Measurements from ENCODE around the gene AVP. TPM values are rescaled to one million over a fixed set of nuclear protein-coding genes. Genes with fewer than 3 reads are reported as not detected.

Gene AVP
- total and polyA plus RNA-seq, 9 of the 15 experiments (the other 6 are each of a cell fraction or from before 2014, with no cell fraction given), result not detected

DNA sequence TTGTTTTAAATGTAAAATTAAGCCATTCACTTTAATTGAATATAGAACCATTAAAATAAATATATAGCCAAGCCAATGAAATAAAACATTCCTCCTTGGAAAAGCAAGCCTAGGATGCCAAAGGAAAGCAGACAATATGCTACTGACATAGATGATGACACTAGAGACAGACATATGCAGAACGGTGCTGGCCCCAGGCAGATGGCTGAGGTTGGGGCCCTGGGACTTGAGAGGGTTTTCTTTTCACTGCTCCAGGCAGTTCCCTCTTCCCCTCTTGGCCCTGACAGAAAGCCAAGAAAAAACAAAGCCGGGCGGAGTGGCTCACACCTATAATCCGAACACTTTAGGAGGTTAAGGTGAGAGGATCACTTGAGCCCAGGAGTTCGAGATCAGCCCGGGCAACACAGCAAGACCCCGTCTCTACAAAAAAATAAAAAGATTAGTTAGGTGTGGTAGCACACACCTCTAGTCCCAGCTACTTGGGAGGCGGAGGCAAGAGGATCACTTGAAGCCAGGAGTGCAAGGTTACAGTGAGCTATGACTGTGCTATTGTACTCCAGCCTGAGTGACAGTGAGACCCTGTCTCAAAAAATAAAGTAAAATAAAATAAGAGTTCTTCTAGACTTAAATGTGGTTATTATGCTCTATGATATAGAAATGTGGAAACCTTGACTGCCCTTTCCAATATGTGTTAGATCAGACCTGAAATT lies 43.9 kb upstream of the AVP start:
- no TSS peak for BruUV-seq (replicated peaks)
- POLR2A ChIA-PET, result interaction anchor here (0.6 to 1.7 kb wide), 3 partner anchors 20 to 154 kb away, joined by 3 to 4 read pairs (median 3); no protein-coding TSS in a partner anchor
- peaks cover 0 to 8% of the 10 kb centered on the region in 2 experiments; a peak in 2 of 5 replicates for H3K4me1 ChIP-seq (replicated peaks in 1 of 2; ENCODE audit: control insufficient read depth in 2 of 2, insufficient read depth in 2 of 2, low read length in 2 of 2)
- CTCF ChIA-PET (ENCODE audit: low intra/inter-chr PET ratio), result no interaction called here
- DNase-seq (ENCODE audit: extremely low read depth in 1 of 4, low spot score in 3 of 4) (no peak), FAIRE-seq (no peak), ATAC-seq (no peak)
- no peaks in the 10 kb centered on the region for H3K9me1 ChIP-seq (ENCODE audit: control insufficient read depth, insufficient read depth, low read length)
- H3K9me3 ChIP-seq (replicated peaks; ENCODE audit: control insufficient read depth, insufficient read depth, low read depth, low read length), result no peaks in the 10 kb centered on the region
- WGBS (ENCODE audit: insufficient coverage, low coverage, missing lambda C conversion rate), result 78% methylated on average over 5 of the region's 8 CpGs
- H3K9ac ChIP-seq (ENCODE audit: insufficient read depth in 1 of 2, low read depth in 2 of 2, low read length in 2 of 2), result no peak overlapping the region
- no peaks in the 10 kb centered on the region for H3K36me3 ChIP-seq (ENCODE audit: control insufficient read depth, insufficient read depth, low read length)
- no peaks in the 10 kb centered on the region for H3K79me2 ChIP-seq (ENCODE audit: control insufficient read depth, insufficient read depth, low read length)
- H3K4me2 ChIP-seq (ENCODE audit: insufficient read depth, low read length), result no peak overlapping the region
- H2AFZ ChIP-seq (ENCODE audit: low read depth, low read length), result no peak overlapping the region
- TF ChIP-seq, protein P1, sequence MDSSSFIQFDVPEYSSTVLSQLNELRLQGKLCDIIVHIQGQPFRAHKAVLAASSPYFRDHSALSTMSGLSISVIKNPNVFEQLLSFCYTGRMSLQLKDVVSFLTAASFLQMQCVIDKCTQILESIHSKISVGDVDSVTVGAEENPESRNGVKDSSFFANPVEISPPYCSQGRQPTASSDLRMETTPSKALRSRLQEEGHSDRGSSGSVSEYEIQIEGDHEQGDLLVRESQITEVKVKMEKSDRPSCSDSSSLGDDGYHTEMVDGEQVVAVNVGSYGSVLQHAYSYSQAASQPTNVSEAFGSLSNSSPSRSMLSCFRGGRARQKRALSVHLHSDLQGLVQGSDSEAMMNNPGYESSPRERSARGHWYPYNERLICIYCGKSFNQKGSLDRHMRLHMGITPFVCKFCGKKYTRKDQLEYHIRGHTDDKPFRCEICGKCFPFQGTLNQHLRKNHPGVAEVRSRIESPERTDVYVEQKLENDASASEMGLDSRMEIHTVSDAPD (CRISPR knock-in tag; IDR thresholded peaks at IDR 0.05), result no peak
- TF ChIP-seq, protein P2, sequence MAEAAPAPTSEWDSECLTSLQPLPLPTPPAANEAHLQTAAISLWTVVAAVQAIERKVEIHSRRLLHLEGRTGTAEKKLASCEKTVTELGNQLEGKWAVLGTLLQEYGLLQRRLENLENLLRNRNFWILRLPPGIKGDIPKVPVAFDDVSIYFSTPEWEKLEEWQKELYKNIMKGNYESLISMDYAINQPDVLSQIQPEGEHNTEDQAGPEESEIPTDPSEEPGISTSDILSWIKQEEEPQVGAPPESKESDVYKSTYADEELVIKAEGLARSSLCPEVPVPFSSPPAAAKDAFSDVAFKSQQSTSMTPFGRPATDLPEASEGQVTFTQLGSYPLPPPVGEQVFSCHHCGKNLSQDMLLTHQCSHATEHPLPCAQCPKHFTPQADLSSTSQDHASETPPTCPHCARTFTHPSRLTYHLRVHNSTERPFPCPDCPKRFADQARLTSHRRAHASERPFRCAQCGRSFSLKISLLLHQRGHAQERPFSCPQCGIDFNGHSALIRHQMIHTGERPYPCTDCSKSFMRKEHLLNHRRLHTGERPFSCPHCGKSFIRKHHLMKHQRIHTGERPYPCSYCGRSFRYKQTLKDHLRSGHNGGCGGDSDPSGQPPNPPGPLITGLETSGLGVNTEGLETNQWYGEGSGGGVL (CRISPR knock-in tag; IDR thresholded peaks at IDR 0.05), result no peak
- TF ChIP-seq ZNF23 (CRISPR knock-in tag; IDR thresholded peaks at IDR 0.05) (no peak), ZNF57 (CRISPR knock-in tag; IDR thresholded peaks at IDR 0.05) (no peak), ZNF174 (CRISPR knock-in tag; IDR thresholded peaks at IDR 0.05) (no peak), C11orf30 (IDR thresholded peaks at IDR 0.05; ENCODE audit: low read depth) (no peak), ARHGAP35 (IDR thresholded peaks at IDR 0.05; ENCODE audit: partially characterized antibody) (no peak)
- TF ChIP-seq, protein P3, sequence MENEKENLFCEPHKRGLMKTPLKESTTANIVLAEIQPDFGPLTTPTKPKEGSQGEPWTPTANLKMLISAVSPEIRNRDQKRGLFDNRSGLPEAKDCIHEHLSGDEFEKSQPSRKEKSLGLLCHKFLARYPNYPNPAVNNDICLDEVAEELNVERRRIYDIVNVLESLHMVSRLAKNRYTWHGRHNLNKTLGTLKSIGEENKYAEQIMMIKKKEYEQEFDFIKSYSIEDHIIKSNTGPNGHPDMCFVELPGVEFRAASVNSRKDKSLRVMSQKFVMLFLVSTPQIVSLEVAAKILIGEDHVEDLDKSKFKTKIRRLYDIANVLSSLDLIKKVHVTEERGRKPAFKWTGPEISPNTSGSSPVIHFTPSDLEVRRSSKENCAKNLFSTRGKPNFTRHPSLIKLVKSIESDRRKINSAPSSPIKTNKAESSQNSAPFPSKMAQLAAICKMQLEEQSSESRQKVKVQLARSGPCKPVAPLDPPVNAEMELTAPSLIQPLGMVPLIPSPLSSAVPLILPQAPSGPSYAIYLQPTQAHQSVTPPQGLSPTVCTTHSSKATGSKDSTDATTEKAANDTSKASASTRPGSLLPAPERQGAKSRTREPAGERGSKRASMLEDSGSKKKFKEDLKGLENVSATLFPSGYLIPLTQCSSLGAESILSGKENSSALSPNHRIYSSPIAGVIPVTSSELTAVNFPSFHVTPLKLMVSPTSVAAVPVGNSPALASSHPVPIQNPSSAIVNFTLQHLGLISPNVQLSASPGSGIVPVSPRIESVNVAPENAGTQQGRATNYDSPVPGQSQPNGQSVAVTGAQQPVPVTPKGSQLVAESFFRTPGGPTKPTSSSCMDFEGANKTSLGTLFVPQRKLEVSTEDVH (IDR thresholded peaks at IDR 0.05; ENCODE audit: low read depth, partially characterized antibody), result no peak
- no peak overlapping the region for H3K4me3 ChIP-seq
- H4K20me1 ChIP-seq (replicated peaks; ENCODE audit: control insufficient read depth, insufficient read depth, low read length), result no peaks in the 10 kb centered on the region
- H3K27ac ChIP-seq (ENCODE audit: extremely low read depth, low read depth, low read length), result no peak overlapping the region
- in situ Hi-C loops (cut with MboI) (no loop called here), intact Hi-C loops (cut with micrococcal nuclease) (no loop called here)
- no peaks in the 10 kb centered on the region for H3K27me3 ChIP-seq (ENCODE audit: control insufficient read depth in 2 of 2, insufficient read depth in 2 of 2, low read length in 2 of 2)

All from K562 (cell line).